ENCODE results near the gene GALK1. TPM values are rescaled to one million over a fixed set of nuclear protein-coding genes. Genes with fewer than 3 reads are reported as not detected.
A peak's percentile ranks its signal among the peaks of the same experiment; 100 is the strongest.

The GALK1 gene
- total and polyA plus RNA-seq, 2 of the 13 experiments (the other 11 are each of a cell fraction or from before 2014, with no cell fraction given): 59.9 to 93.6 TPM

DNA sequence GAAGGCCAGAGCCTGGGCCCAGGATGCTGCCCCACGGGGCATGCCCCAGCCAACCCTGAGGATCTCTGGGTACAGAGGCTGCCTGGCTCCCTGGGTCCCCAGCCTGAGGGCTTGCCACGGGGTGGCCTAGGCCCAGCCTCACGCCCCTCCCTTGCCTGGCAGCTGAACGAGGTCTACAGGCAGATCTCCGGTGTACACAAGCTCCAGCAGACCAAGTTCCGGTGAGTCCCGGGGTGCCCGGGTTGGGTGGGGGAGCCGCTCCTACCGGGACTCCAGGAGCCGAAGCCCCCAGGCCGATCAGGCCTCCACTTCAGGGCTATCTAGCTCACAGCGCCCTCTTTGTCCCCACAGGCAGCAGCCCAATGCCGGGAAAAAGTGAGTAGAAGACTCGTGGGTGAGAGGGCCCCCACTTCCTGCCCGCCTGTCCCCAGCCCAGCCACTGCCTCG is 24.3 kb downstream of the GALK1 start (continued):
- TF ChIP-seq ONECUT2 (CRISPR knock-in tag; IDR thresholded peaks at IDR 0.05): no peak
- TF ChIP-seq RAD21 (CRISPR knock-in tag; IDR thresholded peaks at IDR 0.05): peak; percentile 29; the same call in 1 of the 2 replicates
- TF ChIP-seq HNRNPL (IDR thresholded peaks at IDR 0.05; ENCODE audit: low read depth, low read length): peak; percentile 89
- TF ChIP-seq FOXA3 (CRISPR knock-in tag; IDR thresholded peaks at IDR 0.05): peak; percentile 16; the same call in 1 of the 2 replicates
- TF ChIP-seq ZFYVE20 (CRISPR knock-in tag; IDR thresholded peaks at IDR 0.05; ENCODE audit: borderline replicate concordance, low read depth): no peak
- TF ChIP-seq, protein P1, sequence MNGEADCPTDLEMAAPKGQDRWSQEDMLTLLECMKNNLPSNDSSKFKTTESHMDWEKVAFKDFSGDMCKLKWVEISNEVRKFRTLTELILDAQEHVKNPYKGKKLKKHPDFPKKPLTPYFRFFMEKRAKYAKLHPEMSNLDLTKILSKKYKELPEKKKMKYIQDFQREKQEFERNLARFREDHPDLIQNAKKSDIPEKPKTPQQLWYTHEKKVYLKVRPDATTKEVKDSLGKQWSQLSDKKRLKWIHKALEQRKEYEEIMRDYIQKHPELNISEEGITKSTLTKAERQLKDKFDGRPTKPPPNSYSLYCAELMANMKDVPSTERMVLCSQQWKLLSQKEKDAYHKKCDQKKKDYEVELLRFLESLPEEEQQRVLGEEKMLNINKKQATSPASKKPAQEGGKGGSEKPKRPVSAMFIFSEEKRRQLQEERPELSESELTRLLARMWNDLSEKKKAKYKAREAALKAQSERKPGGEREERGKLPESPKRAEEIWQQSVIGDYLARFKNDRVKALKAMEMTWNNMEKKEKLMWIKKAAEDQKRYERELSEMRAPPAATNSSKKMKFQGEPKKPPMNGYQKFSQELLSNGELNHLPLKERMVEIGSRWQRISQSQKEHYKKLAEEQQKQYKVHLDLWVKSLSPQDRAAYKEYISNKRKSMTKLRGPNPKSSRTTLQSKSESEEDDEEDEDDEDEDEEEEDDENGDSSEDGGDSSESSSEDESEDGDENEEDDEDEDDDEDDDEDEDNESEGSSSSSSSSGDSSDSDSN (CRISPR knock-in tag; IDR thresholded peaks at IDR 0.05): 0 out of 2 replicates have a peak, but pooled peaks have one; percentile 24
- peak; percentile 30; the same call in 1 of the 2 replicates for TF ChIP-seq FOXO1 (CRISPR knock-in tag; IDR thresholded peaks at IDR 0.05)
- TF ChIP-seq ZMYM3 (CRISPR knock-in tag; IDR thresholded peaks at IDR 0.05): peak; percentile 34; the same call in 1 of the 2 replicates
- TF ChIP-seq BCL6 (CRISPR knock-in tag; IDR thresholded peaks at IDR 0.05): no peak
- TF ChIP-seq, protein P2, sequence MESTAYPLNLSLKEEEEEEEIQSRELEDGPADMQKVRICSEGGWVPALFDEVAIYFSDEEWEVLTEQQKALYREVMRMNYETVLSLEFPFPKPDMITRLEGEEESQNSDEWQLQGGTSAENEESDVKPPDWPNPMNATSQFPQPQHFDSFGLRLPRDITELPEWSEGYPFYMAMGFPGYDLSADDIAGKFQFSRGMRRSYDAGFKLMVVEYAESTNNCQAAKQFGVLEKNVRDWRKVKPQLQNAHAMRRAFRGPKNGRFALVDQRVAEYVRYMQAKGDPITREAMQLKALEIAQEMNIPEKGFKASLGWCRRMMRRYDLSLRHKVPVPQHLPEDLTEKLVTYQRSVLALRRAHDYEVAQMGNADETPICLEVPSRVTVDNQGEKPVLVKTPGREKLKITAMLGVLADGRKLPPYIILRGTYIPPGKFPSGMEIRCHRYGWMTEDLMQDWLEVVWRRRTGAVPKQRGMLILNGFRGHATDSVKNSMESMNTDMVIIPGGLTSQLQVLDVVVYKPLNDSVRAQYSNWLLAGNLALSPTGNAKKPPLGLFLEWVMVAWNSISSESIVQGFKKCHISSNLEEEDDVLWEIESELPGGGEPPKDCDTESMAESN (CRISPR knock-in tag; conservative IDR thresholded peaks at IDR 0.05): 0 out of 2 replicates have a peak, but pooled peaks have one; percentile 20
- no peak for TF ChIP-seq TEAD2 (CRISPR knock-in tag; IDR thresholded peaks at IDR 0.05)
- peak; percentile 43; the same call in 1 of the 2 replicates for TF ChIP-seq KDM5B (CRISPR knock-in tag; IDR thresholded peaks at IDR 0.05; ENCODE audit: borderline replicate concordance)
- TF ChIP-seq FOXA1 (IDR thresholded peaks at IDR 0.05): no peak
- 0 out of 2 replicates have a peak, but pooled peaks have one; percentile 33 for TF ChIP-seq FOXA1 (CRISPR knock-in tag; IDR thresholded peaks at IDR 0.05)
- TF ChIP-seq ARID2 (CRISPR knock-in tag; IDR thresholded peaks at IDR 0.05; ENCODE audit: borderline replicate concordance): no peak
- TF ChIP-seq, protein P3, sequence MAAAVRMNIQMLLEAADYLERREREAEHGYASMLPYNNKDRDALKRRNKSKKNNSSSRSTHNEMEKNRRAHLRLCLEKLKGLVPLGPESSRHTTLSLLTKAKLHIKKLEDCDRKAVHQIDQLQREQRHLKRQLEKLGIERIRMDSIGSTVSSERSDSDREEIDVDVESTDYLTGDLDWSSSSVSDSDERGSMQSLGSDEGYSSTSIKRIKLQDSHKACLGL (CRISPR knock-in tag; IDR thresholded peaks at IDR 0.05): no peak
- TF ChIP-seq ERF (CRISPR knock-in tag; IDR thresholded peaks at IDR 0.05): peak; percentile 66; the same call in 1 of the 2 replicates
- TF ChIP-seq, protein P4, sequence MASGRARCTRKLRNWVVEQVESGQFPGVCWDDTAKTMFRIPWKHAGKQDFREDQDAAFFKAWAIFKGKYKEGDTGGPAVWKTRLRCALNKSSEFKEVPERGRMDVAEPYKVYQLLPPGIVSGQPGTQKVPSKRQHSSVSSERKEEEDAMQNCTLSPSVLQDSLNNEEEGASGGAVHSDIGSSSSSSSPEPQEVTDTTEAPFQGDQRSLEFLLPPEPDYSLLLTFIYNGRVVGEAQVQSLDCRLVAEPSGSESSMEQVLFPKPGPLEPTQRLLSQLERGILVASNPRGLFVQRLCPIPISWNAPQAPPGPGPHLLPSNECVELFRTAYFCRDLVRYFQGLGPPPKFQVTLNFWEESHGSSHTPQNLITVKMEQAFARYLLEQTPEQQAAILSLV (CRISPR knock-in tag; IDR thresholded peaks at IDR 0.05; ENCODE audit: borderline replicate concordance): peak; percentile 76; the same call in 1 of the 2 replicates
- TF ChIP-seq, protein P5, sequence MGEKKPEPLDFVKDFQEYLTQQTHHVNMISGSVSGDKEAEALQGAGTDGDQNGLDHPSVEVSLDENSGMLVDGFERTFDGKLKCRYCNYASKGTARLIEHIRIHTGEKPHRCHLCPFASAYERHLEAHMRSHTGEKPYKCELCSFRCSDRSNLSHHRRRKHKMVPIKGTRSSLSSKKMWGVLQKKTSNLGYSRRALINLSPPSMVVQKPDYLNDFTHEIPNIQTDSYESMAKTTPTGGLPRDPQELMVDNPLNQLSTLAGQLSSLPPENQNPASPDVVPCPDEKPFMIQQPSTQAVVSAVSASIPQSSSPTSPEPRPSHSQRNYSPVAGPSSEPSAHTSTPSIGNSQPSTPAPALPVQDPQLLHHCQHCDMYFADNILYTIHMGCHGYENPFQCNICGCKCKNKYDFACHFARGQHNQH (CRISPR knock-in tag; IDR thresholded peaks at IDR 0.05): peak; percentile 40; the same call in 1 of the 2 replicates
- peak; percentile 31; the same call in 1 of the 2 replicates for TF ChIP-seq FOXK1 (CRISPR knock-in tag; IDR thresholded peaks at IDR 0.05; ENCODE audit: borderline replicate concordance, low read depth)
- TF ChIP-seq, protein P6, sequence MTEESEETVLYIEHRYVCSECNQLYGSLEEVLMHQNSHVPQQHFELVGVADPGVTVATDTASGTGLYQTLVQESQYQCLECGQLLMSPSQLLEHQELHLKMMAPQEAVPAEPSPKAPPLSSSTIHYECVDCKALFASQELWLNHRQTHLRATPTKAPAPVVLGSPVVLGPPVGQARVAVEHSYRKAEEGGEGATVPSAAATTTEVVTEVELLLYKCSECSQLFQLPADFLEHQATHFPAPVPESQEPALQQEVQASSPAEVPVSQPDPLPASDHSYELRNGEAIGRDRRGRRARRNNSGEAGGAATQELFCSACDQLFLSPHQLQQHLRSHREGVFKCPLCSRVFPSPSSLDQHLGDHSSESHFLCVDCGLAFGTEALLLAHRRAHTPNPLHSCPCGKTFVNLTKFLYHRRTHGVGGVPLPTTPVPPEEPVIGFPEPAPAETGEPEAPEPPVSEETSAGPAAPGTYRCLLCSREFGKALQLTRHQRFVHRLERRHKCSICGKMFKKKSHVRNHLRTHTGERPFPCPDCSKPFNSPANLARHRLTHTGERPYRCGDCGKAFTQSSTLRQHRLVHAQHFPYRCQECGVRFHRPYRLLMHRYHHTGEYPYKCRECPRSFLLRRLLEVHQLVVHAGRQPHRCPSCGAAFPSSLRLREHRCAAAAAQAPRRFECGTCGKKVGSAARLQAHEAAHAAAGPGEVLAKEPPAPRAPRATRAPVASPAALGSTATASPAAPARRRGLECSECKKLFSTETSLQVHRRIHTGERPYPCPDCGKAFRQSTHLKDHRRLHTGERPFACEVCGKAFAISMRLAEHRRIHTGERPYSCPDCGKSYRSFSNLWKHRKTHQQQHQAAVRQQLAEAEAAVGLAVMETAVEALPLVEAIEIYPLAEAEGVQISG (CRISPR knock-in tag; IDR thresholded peaks at IDR 0.05): 0 out of 2 replicates have a peak, but pooled peaks have one; percentile 14

Data from HepG2 (cell line).